ENCODE measurements around the gene ROCK1.

- TF ChIP-seq CTCF (IDR thresholded peaks at IDR 0.05) (no peak), POLR2A (IDR thresholded peaks at IDR 0.05) (no peak)
These were observed 494 bp upstream of the ROCK1 start for GRCh38 chr18:21112140-21112473.

Measured in heart left ventricle (tissue), 13 donors.